Stimulated activated CD8-positive, alpha-beta memory T cell treated with anti-CD3 and anti-CD28 coated beads, Interleukin-2, amount 100 ng/mL, for 1 hour (primary cell): ENCODE results near the gene CACNA1F.

Experiments
- DNase-seq, 2 donors: peaks; one replicate each; pipeline ENCODE4 v3.0.0-alpha.2; 2020; ENCODE audit warnings: low read depth in 2 of 2

The CACNA1F gene

DNA sequence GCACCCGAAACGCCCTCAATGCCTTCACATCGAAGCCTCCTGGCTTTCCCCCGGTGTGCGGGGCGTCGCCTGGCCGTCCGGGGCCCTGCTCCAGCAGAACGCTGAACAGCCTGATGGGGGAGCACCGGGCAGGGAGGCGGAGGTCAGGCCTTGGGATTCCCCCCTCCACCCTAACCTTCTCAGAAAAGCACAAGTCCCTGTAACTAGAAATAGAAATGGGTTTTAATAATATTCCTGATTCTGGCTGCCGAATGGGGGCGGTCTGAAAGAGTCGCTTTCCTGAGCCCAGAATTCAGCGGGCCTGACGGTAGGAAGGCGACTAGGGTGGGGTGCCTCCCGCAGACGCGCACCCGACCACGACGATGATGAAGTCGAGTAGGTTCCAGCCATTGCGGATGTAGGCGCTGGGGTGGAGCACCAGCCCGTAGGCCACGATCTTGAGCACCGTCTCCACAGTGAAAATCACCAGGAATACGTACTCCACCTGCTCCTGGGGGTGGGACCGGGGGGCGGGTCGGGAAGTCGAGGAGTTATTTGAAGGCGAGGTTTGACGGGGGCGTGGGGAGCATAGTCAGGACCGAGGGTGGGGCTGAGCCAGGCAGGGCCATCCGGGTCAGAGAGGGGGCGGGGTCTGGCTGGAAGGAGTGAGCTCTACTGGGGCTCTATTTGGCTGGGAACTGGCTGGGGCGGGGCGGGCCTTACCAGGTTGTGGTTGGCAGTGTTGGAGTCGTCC lies 2.5 kb downstream of the CACNA1F start:
- DNase-seq, result peak; percentile 11 to 24

DNA sequence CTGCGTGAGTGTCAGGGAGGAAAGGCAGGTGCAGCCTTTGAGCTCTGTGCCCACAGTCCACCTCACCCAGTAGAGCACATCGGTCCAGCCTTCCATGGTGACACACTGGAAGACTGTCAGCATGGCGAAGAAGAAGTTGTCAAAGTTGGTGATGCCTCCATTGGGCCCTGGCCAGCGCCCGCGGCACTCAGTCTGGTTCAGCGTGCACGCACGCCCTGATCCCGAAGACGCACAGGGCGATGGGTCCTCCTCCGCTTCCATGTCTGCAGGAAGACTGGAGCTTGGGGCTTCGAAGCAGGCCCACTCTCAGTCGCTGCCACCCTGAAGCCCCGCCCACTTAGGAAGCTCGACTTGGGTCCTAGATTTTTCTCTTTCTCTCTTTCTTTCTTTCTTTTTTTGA lies 5.0 kb downstream of the CACNA1F start:
- DNase-seq, result no peak

DNA sequence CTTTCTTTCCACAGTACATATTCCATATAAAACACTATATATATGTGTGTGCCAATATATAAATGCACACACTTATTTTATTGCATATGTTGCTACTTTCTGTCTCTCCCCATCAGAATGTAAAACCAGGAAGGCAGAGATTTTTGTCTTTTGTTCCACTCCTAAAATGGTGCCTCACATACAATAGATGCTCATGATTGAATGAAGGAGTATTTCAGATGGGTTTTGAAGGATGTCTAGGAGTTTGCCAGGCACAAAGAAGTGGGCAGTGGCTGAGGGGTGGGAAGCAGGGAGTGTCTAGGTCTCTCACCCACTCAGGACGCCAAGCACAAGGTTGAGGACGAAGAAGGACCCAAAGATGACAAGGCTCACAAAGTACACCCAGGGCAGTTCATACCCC lies 5.4 kb downstream of the CACNA1F start:
- no peak for DNase-seq

DNA sequence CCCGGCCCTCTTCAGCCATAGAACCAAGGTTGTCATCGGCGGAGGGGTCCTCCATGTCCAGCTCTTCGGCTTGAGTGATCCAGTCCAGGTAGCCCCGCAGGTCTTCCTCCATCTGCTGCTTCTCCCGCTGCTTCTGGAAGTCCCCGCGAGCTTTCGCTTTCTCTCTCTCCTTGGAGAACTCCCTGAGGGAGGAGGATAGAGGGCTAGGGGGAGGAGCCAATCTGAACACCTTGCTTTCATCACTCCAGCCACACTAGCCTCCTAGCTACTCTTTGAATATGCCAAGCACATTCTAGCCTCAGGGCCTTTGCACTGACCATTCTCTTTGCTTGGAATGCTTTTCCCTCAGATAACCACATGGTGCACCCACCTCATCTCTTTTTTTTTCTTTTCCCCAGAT lies 6.2 kb downstream of the CACNA1F start:
- no peak for DNase-seq

DNA sequence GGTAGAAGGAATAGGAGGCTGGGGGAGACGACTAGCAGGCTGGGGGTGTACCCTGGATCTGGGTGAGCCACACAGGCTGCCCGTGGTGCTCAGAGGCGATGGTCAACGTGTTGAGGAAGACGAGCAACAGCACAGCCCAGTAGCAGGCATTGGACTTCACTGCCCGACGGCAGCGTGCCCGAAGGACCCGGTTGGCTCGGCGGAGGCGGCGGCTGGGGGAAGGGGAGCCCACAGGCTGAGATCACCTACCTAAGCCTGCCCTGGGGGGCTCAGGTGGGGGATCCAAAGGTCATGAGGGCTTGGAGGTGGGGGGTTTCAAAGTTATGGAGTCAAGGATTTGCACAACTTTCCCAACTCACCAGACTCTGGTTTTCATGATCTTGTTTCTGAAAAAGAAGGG lies 7.3 kb downstream of the CACNA1F start:
- DNase-seq, result no peak

DNA sequence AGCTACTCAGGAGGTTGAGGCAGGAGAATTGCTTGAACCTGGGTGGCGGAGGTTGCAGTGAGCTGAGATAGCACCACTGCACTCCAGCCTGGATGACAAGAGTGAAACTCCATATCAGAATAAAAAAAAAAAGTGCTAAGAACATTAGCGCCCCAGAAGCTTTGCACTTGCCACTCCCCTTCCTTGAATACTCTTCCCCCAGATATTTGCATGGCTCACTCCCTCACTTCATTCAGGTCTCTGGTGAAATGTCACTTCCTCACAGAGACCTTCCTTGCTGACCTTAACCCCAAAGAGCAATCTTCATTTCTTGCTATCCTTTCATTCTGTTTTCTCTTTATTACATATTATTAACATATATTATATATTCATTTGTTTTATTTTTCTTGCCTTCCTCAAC lies 11.3 kb downstream of the CACNA1F start:
- no peak for DNase-seq

DNA sequence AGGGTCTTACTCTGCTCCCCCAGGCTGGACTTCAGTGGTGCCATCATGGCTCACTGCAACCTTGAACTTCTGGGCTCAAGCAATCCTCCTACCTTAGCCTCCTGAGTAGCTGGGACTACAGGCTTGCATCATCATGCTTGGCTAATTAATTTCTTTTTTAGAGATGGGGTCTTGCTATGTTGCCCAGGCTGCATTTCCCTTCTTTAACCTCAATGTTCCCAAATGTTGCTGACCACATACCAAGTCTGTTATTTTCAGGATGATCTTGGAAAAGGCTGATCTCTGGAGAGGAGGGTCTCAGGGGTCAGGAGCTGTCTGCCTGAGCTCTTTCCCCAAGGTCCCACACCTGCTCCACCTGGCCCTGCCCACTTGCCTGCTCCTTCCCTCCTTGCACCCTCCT lies 13.0 kb downstream of the CACNA1F start:
- no peak for DNase-seq

DNA sequence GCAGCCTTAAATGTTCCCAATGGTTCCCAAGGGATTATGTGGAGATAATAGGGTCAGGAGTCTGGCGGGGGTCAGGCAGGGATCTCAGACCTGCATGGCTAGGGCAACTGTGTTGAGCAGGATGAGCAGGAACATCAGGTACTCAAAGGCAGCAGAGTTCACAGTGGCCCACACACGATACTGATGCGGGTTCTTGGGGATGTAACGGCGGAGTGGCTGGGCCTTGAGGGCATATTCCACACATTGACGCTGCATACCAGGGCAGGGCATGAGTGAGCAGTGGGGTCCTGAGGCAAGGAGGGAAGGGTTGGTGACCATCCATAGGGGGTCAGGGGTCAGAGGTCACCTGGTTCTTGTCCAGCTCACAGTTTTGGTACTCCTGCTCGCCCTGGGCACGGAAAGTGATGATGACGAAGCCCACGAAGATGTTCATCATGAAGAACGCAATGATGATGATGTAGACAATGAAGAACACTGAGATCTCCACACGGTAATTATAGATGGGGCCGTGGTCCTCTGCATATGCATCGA lies 18.1 kb downstream of the CACNA1F start:
- DNase-seq, result no peak

DNA sequence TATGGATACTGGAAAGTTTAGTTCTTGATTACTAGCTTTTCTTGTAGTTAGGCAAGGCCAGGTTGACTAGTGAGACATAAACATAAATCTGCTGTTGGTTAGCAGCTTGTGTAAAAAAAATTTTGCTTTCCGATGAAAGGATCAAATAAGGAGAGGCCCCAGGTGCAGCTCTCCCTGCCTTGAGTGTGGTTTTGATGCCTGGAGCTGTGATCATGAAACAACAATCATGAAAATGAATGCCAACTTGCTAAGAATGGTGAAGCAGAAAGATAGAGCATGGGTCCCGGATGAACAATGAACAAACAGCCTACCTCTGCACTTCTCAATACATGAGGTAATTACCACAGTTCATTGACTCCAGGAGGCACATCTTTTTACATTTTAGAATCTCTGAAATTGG lies 18.7 kb downstream of the CACNA1F start:
- no peak for DNase-seq

DNA sequence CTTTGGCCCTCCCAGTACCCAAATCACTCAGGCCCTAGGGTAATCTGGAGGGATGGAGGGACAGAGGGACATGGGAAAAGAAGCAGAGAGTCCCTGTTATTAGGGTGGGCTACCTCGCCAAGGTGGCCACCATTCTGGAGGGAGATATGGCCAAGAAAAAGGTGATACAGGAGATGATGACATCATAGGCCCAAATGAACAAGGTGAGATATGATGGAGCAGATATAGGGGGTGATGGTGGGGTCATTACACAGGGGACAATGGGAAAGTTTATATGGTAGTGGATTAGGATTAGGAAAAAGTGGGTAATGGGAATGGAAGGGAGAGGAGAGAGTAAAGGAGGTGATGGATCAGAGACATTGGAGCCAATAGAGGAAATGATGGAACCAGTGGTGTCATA lies 20.3 kb downstream of the CACNA1F start:
- DNase-seq, result no peak

DNA sequence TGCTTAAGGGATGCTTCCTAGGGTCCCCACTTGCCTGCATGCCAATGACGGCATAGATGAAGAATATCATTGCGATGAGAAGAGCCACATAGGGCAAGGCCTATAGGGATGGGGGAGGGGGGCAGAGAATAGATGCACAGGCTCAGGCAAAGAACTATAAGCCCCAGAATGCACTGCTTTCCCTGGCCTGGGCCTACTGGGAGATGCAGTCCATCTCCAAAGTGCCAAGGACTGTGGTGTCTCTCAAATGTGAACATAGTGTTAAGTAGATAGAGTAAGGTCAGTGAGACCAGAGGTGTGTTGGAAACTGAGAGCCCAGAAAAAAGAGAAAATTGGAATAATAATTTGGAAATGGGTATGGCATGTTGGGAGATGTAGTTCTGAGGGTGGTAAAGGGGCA lies 20.9 kb downstream of the CACNA1F start:
- DNase-seq, result no peak

DNA sequence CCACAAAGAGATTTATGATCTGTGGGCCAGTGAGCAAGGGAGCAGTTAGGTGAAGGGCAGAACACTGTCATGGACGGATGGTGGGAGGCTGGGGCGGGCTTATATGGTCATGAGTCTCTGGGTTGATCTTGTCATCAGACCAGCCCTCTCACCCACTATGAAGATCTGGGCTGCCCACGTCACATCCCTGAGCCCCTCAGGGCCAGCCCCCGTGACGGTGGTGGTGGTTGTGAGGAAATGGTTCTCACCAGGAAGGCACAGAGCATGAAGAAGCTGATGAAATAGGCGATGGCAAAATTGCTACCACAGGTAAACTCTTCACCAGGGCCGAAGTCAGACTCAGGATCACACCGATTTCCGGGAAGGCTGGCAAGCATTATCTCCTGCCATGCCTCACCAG lies 22.1 kb downstream of the CACNA1F start:
- DNase-seq, result no peak

DNA sequence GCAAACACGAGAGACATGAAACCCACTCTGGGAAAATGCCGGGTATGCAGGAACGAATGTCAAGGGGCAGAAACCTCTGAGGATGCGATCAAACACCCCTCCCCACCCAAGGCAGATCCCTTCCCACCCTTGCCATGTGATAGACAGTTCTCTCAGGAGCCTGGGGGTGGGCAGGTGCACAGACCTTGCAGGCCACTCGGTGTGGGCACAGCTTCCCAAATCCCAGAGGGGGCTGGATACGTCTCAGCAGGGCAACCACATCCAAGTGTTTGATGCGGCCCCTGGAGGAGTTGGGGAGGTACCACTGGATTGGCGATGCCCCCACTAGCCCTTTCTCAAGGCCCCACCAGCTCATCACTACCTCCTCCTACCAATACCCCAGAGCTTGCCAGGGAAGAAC lies 22.7 kb downstream of the CACNA1F start:
- DNase-seq, result no peak

DNA sequence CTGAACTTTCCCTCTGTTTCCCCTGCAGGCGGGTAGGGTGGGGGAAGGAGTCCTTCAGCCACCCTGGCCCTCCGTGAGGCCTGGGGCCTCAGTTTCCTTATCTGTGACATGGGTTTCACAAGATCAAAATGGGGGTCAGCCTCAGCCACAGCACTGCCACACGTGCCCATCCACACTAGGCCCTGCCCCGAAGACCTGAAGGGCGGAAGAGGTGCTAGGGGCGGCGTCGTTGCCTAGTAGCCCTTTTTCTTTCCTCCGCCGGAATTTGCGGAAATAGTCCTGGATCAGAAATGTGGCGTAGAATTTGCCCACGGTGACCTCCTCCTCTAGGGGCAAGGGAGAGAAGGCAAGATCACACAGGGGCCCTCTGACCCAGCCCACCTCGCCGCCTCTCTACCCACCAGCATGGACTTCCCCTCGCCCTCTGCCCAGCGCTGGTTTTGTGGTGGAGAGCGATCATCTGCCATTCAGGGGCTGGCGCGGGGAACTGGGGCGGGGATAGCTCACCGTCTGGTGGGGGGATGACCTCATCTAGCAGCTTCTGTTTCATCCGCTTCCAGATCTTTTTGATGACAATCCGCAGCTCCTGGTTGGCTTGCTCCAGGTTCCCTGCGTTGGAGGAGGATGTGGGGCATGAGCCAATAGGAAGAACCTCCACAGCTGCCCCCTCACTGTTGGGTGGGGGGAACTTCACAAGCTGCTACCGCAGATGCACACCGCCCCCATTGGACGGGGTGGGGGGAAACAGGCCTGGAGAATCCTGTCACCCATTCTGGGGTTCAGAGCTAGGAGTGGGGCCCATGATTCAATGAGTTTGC lies 23.5 kb downstream of the CACNA1F start:
- DNase-seq, result no peak

DNA sequence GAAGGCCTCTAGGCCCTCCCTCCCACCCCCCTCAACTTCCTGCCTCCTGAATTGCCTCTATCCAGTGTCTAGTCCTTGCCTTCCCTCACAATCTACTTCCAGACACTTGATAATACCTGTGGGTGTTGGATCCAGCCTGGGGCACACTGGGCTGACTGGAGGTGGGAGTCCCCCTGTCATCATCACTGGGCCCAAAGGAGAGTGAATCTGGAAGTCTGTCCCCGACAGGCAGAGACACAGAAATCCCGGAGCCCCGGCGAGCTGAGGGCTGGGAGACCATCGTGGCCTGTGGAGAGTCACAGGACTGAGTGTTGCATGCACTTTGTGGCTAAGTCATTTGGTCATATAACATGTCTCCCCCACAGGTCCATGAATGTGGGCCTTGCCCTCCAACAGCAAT lies 24.7 kb downstream of the CACNA1F start:
- DNase-seq, result no peak

DNA sequence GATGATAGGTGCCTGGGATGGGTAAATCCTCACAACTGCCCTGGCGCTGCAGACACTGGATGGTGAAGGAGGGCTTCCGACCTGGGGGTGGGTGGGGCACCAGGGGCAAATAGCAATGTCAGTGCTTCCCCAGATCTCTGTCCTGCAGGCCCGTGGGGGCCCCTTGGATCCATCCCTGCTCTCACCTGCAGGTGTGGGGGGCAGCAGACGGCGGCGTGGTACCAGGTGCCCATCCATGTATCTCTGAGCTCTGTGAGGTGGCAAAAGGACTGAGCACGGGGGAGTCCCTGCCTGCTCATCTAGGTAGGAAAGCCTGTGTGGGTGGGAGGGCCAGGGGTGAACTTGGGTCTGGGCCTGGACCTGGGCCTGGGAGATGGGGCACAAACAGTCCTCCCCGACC lies 26.6 kb downstream of the CACNA1F start:
- DNase-seq, result no peak

DNA sequence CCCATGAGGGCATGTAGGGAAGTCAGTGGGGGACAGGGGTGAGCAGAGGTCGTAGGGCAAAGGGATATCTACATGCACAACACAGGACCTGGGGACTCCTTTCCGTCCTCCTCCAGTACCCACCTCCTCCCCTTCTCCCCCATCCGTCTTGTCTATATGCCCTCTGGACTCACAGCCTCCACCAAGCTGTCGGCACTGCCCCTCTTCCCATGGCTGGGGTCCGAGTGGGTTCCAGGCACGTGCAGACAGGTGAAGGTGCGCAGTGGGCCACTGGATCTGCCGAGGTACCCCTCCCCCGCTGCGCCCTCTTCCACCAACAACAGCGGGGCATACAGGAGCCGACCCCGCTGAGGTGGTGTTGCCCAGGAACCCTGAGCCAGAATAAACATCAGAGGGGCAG lies 27.7 kb downstream of the CACNA1F start:
- no peak for DNase-seq

DNA sequence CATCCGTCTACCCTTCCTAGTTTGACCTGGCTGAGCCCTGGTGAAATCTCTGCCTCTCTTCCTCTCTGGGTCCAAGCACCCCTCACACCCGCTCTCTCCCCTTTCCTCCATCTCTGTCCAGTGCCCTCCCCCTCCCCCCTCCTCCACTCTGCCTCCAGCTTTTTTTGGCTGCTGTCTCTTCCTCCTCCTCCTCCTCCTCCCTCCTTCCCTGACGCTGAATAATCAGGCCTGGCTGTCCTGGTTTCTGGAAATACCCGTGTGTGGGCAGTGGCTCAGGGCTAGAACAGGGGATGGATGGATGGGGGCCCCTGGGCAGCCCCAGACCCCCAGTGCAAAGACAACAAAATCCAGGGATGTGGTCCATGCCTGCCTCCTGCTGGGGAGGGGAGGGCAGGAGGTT lies 28.4 kb downstream of the CACNA1F start:
- DNase-seq, result no peak

DNA sequence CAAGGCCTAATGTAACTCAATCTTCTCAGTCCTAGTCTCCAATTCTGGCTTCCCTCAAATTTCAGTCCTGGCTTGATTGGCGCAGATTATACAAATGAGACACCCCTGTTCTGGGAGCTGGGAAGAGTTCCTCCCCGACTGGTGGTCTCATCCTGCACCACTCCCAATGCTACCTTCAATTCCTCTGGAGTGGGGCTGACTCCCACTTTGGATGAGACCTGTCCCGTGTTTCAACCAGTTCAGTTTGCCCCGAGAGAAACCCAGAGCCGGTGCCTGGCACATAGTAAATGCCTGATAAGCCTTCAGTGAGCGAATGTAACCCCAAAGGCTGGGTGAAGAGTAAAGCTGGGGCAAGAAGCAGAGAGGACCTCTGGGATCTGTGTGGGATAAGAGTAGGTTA lies 29.1 kb downstream of the CACNA1F start:
- DNase-seq, result no peak

DNA sequence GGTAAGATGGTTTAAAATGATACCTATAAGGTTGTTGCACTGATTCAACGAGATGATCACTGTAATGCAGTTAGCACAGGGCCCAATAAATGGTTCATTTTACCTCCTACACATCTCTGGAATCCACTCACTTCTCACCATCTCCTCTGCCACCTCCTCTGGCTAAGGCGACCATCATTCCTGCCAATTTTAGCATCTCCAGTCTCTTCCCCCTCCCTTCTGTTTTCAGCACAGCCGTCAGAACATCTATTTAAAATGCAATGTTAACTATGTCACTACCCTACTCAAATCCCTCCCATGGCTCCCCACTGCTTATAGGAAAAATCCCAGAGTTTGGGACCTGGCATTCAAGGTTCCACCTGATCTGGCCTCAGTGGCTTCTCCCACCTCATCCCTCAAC lies 29.6 kb downstream of the CACNA1F start:
- DNase-seq, result no peak

DNA sequence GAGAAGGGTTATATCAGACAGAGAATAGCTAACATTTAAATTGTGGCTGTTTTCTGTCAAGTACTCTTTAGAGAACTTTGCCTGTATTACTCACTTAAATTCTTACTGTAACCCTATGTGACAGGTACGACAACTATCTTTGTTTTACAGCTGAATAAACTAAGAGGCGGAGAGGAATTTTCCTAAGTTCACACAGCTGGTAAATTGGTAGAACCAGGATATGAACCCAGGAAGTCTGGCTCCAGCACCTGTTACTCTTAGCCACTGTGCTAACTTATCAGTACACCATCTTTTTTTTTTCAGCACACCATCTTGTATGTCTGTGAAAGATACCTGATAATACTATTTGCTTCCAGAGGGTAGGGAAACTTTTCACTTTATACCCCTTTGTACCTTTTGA lies 31.1 kb downstream of the CACNA1F start:
- no peak for DNase-seq

DNA sequence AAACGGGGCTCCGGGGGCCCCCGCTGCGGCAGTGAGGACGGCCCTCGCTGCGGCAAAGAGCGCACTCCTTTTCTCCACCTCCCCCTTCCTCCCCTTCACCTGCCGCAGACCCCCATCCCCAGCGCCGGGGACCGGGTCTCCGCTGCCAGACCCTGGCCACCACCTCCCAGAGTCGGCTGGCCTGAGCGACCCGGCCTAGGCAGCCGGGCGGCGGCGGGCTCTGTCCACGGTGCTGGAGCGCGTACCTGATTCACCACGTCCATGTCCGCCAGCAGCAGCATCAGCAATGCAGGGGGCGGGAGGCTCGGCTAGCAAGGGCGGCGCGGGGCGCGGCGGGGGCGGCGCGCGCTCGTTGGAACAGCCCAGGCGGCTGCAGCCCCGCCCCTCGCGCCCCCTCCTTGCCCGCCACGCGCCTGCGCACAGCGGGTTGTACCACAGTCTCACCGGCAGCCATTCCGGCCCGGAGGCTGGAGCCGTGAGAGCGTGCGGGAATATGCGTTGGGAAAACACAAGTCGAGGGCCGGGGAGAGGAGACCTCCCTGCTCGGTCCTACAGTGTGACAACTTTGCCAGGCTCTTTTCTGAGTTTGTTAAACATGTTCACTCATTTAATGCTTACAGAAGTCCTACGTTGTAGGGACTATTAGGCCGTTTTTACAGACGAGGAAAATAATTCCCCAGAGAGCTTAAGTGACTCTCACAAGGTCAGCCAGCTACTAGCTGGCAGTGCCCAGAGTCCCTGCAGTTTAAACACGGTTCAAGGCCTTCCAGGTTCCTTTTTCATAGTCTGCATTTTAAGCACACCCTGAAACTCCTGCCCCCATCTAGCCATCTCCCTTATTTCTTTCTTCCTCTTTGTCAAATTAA lies 33.0 kb downstream of the CACNA1F start, which contains the start of gene SYP:
TSS of gene SYP (minus strand) at position 288 of the 866 bp plus-strand sequence. CDS start at position 281, 7 bp downstream.
- DNase-seq, result peak; percentile 67 to 79
